Vagina (tissue), 2 donors: ENCODE results near the gene RHEB.

Source experiments
- POLR2A ChIP-seq, 2 donors: fragments of 450-650 bp; IDR thresholded peaks; one replicate each; pipeline ENCODE4 v1.6.1; 2017; ENCODE audit warnings: antibody characterized with exemption in 2 of 2, mild to moderate bottlenecking in 2 of 2, moderate library complexity in 2 of 2
- TF ChIP-seq, protein P1 (sequence below), 3 experiments: fragments of 450-650 bp in 2 of 3; fragments of 200-600 bp in 1 of 3; sonication (generic) in 1 of 3; IDR thresholded peaks; one replicate each; pipeline ENCODE4 v1.5.1; 2017 to 2019; ENCODE audit warnings: antibody characterized with exemption in 3 of 3, mild to moderate bottlenecking in 2 of 3, moderate library complexity in 2 of 3

DNA sequence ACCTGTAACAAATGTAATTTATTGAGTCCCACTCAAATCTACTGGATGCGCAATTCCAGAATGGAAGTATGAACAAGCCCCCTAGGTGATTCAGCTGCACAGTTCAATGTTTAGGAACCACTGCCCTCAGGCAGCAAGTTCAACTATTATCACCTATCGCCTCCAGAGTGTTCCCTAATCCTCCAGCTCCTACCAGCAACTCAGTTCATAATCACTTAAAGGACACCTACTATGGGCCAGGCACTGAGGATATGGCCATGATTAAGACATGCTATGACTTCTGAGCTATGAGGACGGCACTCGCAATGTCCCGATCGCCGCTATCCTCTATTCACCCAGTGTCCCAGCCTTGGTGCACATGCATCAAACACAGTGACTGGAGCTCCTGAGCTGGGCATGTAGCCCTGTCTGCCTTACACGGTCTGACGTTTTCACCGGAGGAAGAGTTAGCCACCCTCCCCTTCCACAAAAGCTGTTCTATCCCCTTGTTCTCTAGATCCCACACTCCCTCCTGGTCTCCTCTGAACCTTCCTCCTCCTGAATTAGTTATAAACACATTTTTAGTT, 22.3 kb downstream of the RHEB start:
- TF ChIP-seq, protein P1, sequence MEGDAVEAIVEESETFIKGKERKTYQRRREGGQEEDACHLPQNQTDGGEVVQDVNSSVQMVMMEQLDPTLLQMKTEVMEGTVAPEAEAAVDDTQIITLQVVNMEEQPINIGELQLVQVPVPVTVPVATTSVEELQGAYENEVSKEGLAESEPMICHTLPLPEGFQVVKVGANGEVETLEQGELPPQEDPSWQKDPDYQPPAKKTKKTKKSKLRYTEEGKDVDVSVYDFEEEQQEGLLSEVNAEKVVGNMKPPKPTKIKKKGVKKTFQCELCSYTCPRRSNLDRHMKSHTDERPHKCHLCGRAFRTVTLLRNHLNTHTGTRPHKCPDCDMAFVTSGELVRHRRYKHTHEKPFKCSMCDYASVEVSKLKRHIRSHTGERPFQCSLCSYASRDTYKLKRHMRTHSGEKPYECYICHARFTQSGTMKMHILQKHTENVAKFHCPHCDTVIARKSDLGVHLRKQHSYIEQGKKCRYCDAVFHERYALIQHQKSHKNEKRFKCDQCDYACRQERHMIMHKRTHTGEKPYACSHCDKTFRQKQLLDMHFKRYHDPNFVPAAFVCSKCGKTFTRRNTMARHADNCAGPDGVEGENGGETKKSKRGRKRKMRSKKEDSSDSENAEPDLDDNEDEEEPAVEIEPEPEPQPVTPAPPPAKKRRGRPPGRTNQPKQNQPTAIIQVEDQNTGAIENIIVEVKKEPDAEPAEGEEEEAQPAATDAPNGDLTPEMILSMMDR (IDR thresholded peaks at IDR 0.05) = no peak
- TF ChIP-seq POLR2A (IDR thresholded peaks at IDR 0.05) = no peak
